Cardiac muscle cell (in vitro differentiated cells and primary cell): Measurements from ENCODE around the gene RNF180. TPM values are rescaled to one million over a fixed set of nuclear protein-coding genes. Genes with fewer than 3 reads are reported as not detected.

Experiments used
- DNase-seq, 2 donors: peaks; one replicate each; pipeline versions ENCODE4 v3.0.0 to v3.0.0-alpha.2; 2010 to 2017; ENCODE audit warnings: low read depth in 1 of 2, low spot score in 1 of 2
- H3K27ac ChIP-seq: fragments of 200-600 bp; sonication (generic); 2 replicates; pipeline ENCODE4 v1.5.1; 2016
- H3K27me3 ChIP-seq: fragments of 200-600 bp; sonication (generic); 2 replicates; pipeline ENCODE4 v1.6.0; 2016; ENCODE audit warnings: control low read depth
- H3K36me3 ChIP-seq: fragments of 200-600 bp; sonication (generic); 2 replicates; pipeline ENCODE4 v1.5.1; 2016; ENCODE audit warnings: control low read depth
- H3K4me1 ChIP-seq: fragments of 200-600 bp; sonication (generic); 2 replicates; pipeline ENCODE4 v1.8.1; 2017; ENCODE audit warnings: low read depth, mild to moderate bottlenecking, mixed run types
- H3K4me3 ChIP-seq: fragments of 200-600 bp; sonication (generic); 2 replicates; pipeline ENCODE4 v1.5.1; 2016; ENCODE audit warnings: mild to moderate bottlenecking
- H3K9me3 ChIP-seq: fragments of 200-600 bp; sonication (generic); 2 replicates; pipeline ENCODE4 v1.5.1; 2017; ENCODE audit warnings: low read depth, mild to moderate bottlenecking, control low read depth
- CTCF ChIP-seq: IDR thresholded peaks from 2 replicates; pipeline ENCODE4 v1.5.1; 2012; ENCODE audit warnings: low read depth, mild to moderate bottlenecking, low read length
- polyA plus RNA-seq: library from polyadenylated mRNA; unstranded; fragments of >200 nt; fragmentation: Nextera tagmentation; extraction: Ambion mirVana; gene quantifications from 2 replicates; pipeline ENCODE4 v1.2.1, GENCODE V29; 2016
- total RNA-seq: library from RNA; depleted of rRNA; stranded (reverse); fragments of >200 nt; gene quantifications from 2 replicates; pipeline ENCODE4 v1.2.3, GENCODE V29; 2016

The RNF180 gene
- total and polyA plus RNA-seq, 2 experiments from 2014 or later: 8.0 to 9.1 TPM

DNA sequence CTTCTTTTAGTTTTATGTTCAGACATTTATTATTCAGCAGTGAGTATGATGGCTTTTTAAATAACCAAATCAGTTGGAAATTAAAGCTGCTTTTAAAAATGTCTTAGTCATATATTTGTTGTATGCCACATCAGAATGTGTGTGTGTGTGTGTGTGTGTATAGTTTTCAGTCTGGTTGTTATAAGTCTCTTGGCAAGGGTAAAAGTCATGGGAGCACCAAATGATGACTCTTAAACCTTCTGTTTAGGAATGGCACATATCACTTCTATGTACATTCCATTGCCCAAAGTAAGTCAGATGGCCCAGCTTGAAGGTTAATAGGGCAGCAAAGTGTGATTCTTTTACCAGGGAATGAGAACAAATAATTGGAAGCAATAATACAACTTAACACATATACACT, 135.9 kb downstream of the RNF180 start:
- no peaks in the 10 kb centered on the region for H3K27me3 ChIP-seq
- H3K27ac ChIP-seq: no peak overlapping the region
- no peaks in the 10 kb centered on the region for H3K9me3 ChIP-seq
- no peak overlapping the region for H3K4me3 ChIP-seq
- H3K36me3 ChIP-seq: no peaks in the 10 kb centered on the region
- no peaks in the 10 kb centered on the region for H3K4me1 ChIP-seq
- TF ChIP-seq CTCF: no peak
- DNase-seq: no peak

- no peak for DNase-seq
- Histone ChIP-seq H3K27ac (no peak overlapping the region), H3K36me3 (no peaks in the 10 kb centered on the region), H3K4me3 (no peak overlapping the region), H3K4me1 (no peaks in the 10 kb centered on the region), H3K27me3 (no peaks in the 10 kb centered on the region), H3K9me3 (no peaks in the 10 kb centered on the region)
- TF ChIP-seq CTCF: no peak
Observed at GRCh38 chr5:64308135-64308534, 142.5 kb downstream of the RNF180 start.

- Histone ChIP-seq H3K4me3 (no peak overlapping the region), H3K9me3 (no peaks in the 10 kb centered on the region), H3K27ac (no peak overlapping the region), H3K36me3 (no peaks in the 10 kb centered on the region), H3K27me3 (no peaks in the 10 kb centered on the region), H3K4me1 (no peaks in the 10 kb centered on the region)
- no peak for TF ChIP-seq CTCF
- no peak for DNase-seq
Observed at GRCh38 chr5:64312491-64312890, 146.8 kb downstream of the RNF180 start.

DNA sequence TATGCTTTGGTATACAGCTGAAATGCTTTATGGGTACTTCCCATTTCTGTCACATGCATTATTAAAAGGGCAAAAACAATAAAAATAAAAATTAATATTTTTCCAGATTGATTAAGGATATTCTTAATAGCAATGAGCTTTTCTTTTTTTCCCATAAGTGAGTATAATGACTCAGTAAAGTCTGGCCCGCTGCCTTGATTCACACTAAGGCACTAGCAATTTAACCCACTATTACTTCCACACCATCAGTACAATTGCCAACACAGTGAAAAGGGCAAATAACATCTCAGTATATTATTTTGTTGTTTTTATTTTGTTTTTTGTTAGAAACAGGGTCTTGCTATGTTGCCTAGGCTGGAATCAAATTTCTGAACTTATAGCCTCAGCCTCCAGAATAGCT, 150.1 kb downstream of the RNF180 start:
- Histone ChIP-seq H3K27me3 (no peaks in the 10 kb centered on the region), H3K27ac (no peak overlapping the region), H3K36me3 (no peaks in the 10 kb centered on the region), H3K4me1 (no peaks in the 10 kb centered on the region), H3K9me3 (no peaks in the 10 kb centered on the region), H3K4me3 (no peak overlapping the region)
- DNase-seq: no peak
- no peak for TF ChIP-seq CTCF

GRCh38 chr5:64318175-64318574, 152.5 kb downstream of the RNF180 start:
- no peaks in the 10 kb centered on the region for H3K27me3 ChIP-seq
- no peaks in the 10 kb centered on the region for H3K9me3 ChIP-seq
- H3K4me3 ChIP-seq: no peak overlapping the region
- no peak for TF ChIP-seq CTCF
- DNase-seq: no peak
- H3K4me1 ChIP-seq: no peaks in the 10 kb centered on the region
- no peaks in the 10 kb centered on the region for H3K36me3 ChIP-seq
- no peak overlapping the region for H3K27ac ChIP-seq

- Histone ChIP-seq H3K36me3 (no peaks in the 10 kb centered on the region), H3K4me3 (no peak overlapping the region), H3K9me3 (no peaks in the 10 kb centered on the region), H3K27ac (no peak overlapping the region), H3K4me1 (no peaks in the 10 kb centered on the region), H3K27me3 (no peaks in the 10 kb centered on the region)
- no peak for DNase-seq
- no peak for TF ChIP-seq CTCF
Observed at GRCh38 chr5:64323591-64323990, 157.9 kb downstream of the RNF180 start.
